A549 (cell line): ENCODE measurements around the gene NDUFA11.

ENCODE experiments used
- BHLHE40 ChIP-seq: IDR thresholded peaks from 2 replicates; pipeline ENCODE4 v1.6.1; 2012; ENCODE audit warnings: low read depth, low read length, inconsistent platforms
- CBX2 ChIP-seq: fragments of 200-600 bp; sonication (generic); IDR thresholded peaks from 2 replicates; pipeline ENCODE4 v1.6.1; 2016; ENCODE audit warnings: low read depth, mild to moderate bottlenecking, borderline replicate concordance
- CEBPB ChIP-seq, 2 experiments: fragments of >200 bp in 1 of 2; sonication (Bioruptor Twin) in 1 of 2; formaldehyde crosslinking in 1 of 2; IDR thresholded peaks; 2 replicates each; pipeline ENCODE4 v1.6.1; 2012 to 2016
- CTCF ChIP-seq: fragments of >200 bp; sonication (Bioruptor Twin); formaldehyde crosslinking; IDR thresholded peaks from 3 replicates; pipeline ENCODE4 v1.5.1; 2016
- HMGXB4 ChIP-seq: fragments of 250-450 bp; sonication (Bioruptor Pico); IDR thresholded peaks from 2 replicates; pipeline ENCODE4 v1.5.0; 2021; ENCODE audit warnings: mild to moderate bottlenecking, moderate library complexity, borderline replicate concordance
- KDM1A ChIP-seq: fragments of 200-600 bp; sonication (generic); IDR thresholded peaks from 2 replicates; pipeline ENCODE4 v1.6.1; 2016; ENCODE audit warnings: low read depth, mild to moderate bottlenecking
- POLR2AphosphoS2 ChIP-seq: conservative IDR thresholded peaks from 2 replicates; pipeline ENCODE4 v1.6.1; 2012; ENCODE audit warnings: low read length, improper control_type of control experiment, inconsistent platforms
- TFCP2L1 ChIP-seq: fragments of 250-450 bp; sonication (Bioruptor Pico); IDR thresholded peaks from 2 replicates; pipeline ENCODE4 v1.5.0; 2021; ENCODE audit warnings: mild to moderate bottlenecking

- TF ChIP-seq BHLHE40 (no peak), CTCF (no peak), POLR2AphosphoS2 (no peak), TFCP2L1 (no peak), CEBPB (IDR thresholded peaks at IDR 0.05) (no peak), CBX2 (no peak), KDM1A (no peak), HMGXB4 (CRISPR knock-in tag) (no peak)
Observed at GRCh38 chr19:5895409-5895808, 8.2 kb downstream of the NDUFA11 start.
